ENCODE data around the gene MAP3K5. TPM values are rescaled to one million over a fixed set of nuclear protein-coding genes. Genes with fewer than 3 reads are reported as not detected.

MAP3K5 gene
- total RNA-seq, 2 experiments from 2014 or later, result 6.7 to 7.3 TPM

GRCh38 chr6:136769759-136770158 lies 22.5 kb downstream of the MAP3K5 start:
- Mint-ChIP-seq H3K9me3 (ENCODE audit: low read depth) (no peaks in the 10 kb centered on the region), H3K27me3 (no peaks in the 10 kb centered on the region), H3K27ac (no peak overlapping the region), H3K4me3 (no peak overlapping the region), H3K4me1 (peaks cover 63% of the 10 kb centered on the region), H3K36me3 (ENCODE audit: low read depth) (peaks cover 5% of the 10 kb centered on the region)
- ATAC-seq (no peak), DNase-seq (no peak)
- intact Hi-C loops (cut with DNase I, micrococcal nuclease), result no loop called here
- CTCF ChIA-PET, result no interaction called here
- POLR2A ChIA-PET, result no interaction called here

- Mint-ChIP-seq H3K9me3 (ENCODE audit: low read depth) (no peaks in the 10 kb centered on the region), H3K36me3 (ENCODE audit: low read depth) (peaks cover 2% of the 10 kb centered on the region), H3K27ac (no peak overlapping the region), H3K27me3 (no peaks in the 10 kb centered on the region), H3K4me1 (peaks cover 63% of the 10 kb centered on the region), H3K4me3 (no peak overlapping the region)
- DNase-seq (no peak), ATAC-seq (no peak)
- ChIA-PET CTCF (interaction anchor here (0.6 kb wide), 1 partner anchor 77 kb away, joined by 3 read pairs; no protein-coding TSS in a partner anchor), POLR2A (no interaction called here)
- intact Hi-C loops (cut with DNase I, micrococcal nuclease), result no loop called here
Observed at GRCh38 chr6:136769124-136769523, 23.2 kb downstream of the MAP3K5 start.

- CTCF ChIA-PET, result interaction anchor here (1.0 kb wide), 1 partner anchor 25 kb away, joined by 6 read pairs; the partner anchor contains the start of gene MAP3K5
- H3K36me3 Mint-ChIP-seq (ENCODE audit: low read depth), result no peaks in the 10 kb centered on the region
- peak overlapping the region; percentile 1 for H3K4me3 Mint-ChIP-seq
- intact Hi-C loops (cut with DNase I, micrococcal nuclease), result no loop called here
- peaks cover 64% of the 10 kb centered on the region for H3K4me1 Mint-ChIP-seq
- no peaks in the 10 kb centered on the region for H3K27me3 Mint-ChIP-seq
- DNase-seq, result no peak
- no peaks in the 10 kb centered on the region for H3K9me3 Mint-ChIP-seq (ENCODE audit: low read depth)
- no peak for ATAC-seq
- H3K27ac Mint-ChIP-seq, result peak overlapping the region; percentile 16
- POLR2A ChIA-PET, result no interaction called here
Observed at GRCh38 chr6:136767570-136768309, 24.5 kb downstream of the MAP3K5 start.

- Mint-ChIP-seq H3K4me3 (peak overlapping the region; percentile 1), H3K27ac (peak overlapping the region; percentile 16), H3K4me1 (peaks cover 64% of the 10 kb centered on the region), H3K27me3 (no peaks in the 10 kb centered on the region), H3K36me3 (ENCODE audit: low read depth) (no peaks in the 10 kb centered on the region), H3K9me3 (ENCODE audit: low read depth) (no peaks in the 10 kb centered on the region)
- ChIA-PET CTCF (interaction anchor here (1.0 kb wide), 1 partner anchor 25 kb away, joined by 6 read pairs; the partner anchor contains the start of gene MAP3K5), POLR2A (no interaction called here)
- no peak for DNase-seq
- intact Hi-C loops (cut with DNase I, micrococcal nuclease), result no loop called here
- no peak for ATAC-seq
Observed at GRCh38 chr6:136767103-136767502, 25.2 kb downstream of the MAP3K5 start.

DNA sequence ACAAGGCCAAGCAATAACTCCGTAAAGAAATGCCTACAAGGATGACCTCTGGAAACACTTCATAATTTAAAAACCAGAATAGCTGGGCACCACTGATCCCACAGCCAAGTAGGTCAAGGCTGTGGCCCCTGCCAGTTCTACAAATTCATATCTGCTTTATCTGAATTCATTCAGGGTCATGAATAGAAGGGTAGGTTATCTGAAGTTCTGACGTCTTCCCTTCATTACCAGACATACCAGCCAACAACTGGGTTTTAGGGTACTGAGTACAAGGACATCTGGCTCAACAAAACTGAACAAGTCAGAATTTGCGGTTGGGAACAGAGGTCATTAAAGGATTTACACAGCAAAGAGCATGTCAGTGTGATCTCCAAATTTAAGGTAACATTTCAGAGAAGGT lies 26.0 kb downstream of the MAP3K5 start:
- no peaks in the 10 kb centered on the region for H3K36me3 Mint-ChIP-seq (ENCODE audit: low read depth)
- no peaks in the 10 kb centered on the region for H3K27me3 Mint-ChIP-seq
- DNase-seq (no peak), ATAC-seq (no peak)
- no peaks in the 10 kb centered on the region for H3K9me3 Mint-ChIP-seq (ENCODE audit: low read depth)
- POLR2A ChIA-PET, result no interaction called here
- CTCF ChIA-PET, result interaction anchor here (6.9 kb wide), 1 partner anchor 25 kb away, joined by 53 read pairs; the partner anchor contains the start of gene MAP3K5
- no peak overlapping the region for H3K27ac Mint-ChIP-seq
- intact Hi-C loops (cut with DNase I, micrococcal nuclease), result no loop called here
- H3K4me1 Mint-ChIP-seq, result peaks cover 69% of the 10 kb centered on the region
- H3K4me3 Mint-ChIP-seq, result no peak overlapping the region

- CTCF ChIA-PET, result interaction anchor here (1.4 to 6.9 kb wide), 2 partner anchors 20 to 27 kb away, joined by 3 to 53 read pairs; partner anchors contain the start of gene MAP3K5
- ATAC-seq (peak; percentile 55), DNase-seq (no peak)
- peak overlapping the region; percentile 72 for H3K27ac Mint-ChIP-seq
- H3K4me1 Mint-ChIP-seq, result peaks cover 74% of the 10 kb centered on the region
- no peaks in the 10 kb centered on the region for H3K9me3 Mint-ChIP-seq (ENCODE audit: low read depth)
- intact Hi-C loops (cut with DNase I, micrococcal nuclease), result loop anchor here in 1 of 2 experiments (2.0 kb wide), 1 partner anchor 20 kb away; no protein-coding TSS in a partner anchor
- no peaks in the 10 kb centered on the region for H3K27me3 Mint-ChIP-seq
- no peak overlapping the region for H3K4me3 Mint-ChIP-seq
- H3K36me3 Mint-ChIP-seq (ENCODE audit: low read depth), result no peaks in the 10 kb centered on the region
- POLR2A ChIA-PET, result no interaction called here
Observed at GRCh38 chr6:136764517-136764993, 27.7 kb downstream of the MAP3K5 start.

- ATAC-seq (peak; percentile 25), DNase-seq (no peak)
- Mint-ChIP-seq H3K4me1 (peaks cover 71% of the 10 kb centered on the region), H3K27me3 (no peaks in the 10 kb centered on the region), H3K36me3 (ENCODE audit: low read depth) (no peaks in the 10 kb centered on the region), H3K27ac (peak overlapping the region; percentile 72), H3K4me3 (no peak overlapping the region), H3K9me3 (ENCODE audit: low read depth) (no peaks in the 10 kb centered on the region)
- intact Hi-C loops (cut with DNase I, micrococcal nuclease), result loop anchor here in 1 of 2 experiments (2.0 kb wide), 1 partner anchor 21 kb away; no protein-coding TSS in a partner anchor
- ChIA-PET CTCF (interaction anchor here (1.4 to 6.9 kb wide), 4 partner anchors 8 to 27 kb away, joined by 3 to 53 read pairs (median 6); partner anchors contain the start of gene MAP3K5), POLR2A (interaction anchor here (1.2 kb wide), 1 partner anchor 70 kb away, joined by 6 read pairs; no protein-coding TSS in a partner anchor)
Observed at GRCh38 chr6:136763716-136764516, 28.4 kb downstream of the MAP3K5 start.

DNA sequence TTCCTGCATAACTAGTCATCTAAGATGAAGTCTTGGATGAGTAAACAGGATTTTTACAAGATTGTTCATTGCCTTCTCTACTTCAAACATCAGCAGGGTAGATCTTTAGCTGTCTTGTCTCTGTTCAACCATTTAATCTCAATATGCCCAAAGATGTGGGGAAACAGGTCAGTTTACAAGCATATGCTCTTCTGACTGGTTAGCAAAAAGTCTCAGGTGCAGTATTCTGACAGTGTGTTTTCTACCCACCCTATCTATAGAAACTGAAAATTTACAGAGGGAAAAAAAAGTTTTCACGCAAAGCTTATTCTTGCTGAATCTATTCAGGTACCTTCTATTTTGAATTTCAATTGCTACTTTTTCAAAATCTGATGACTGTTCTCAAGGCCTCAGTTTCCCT lies 29.0 kb downstream of the MAP3K5 start:
- ATAC-seq (peak; percentile 12), DNase-seq (no peak)
- ChIA-PET CTCF (interaction anchor here (1.1 to 6.9 kb wide), 5 partner anchors 9 to 119 kb away, joined by 3 to 53 read pairs (median 6); partner anchors contain the start of gene MAP3K5), POLR2A (interaction anchor here (1.2 kb wide), 1 partner anchor 69 kb away, joined by 6 read pairs; no protein-coding TSS in a partner anchor)
- H3K4me3 Mint-ChIP-seq, result no peak overlapping the region
- H3K36me3 Mint-ChIP-seq (ENCODE audit: low read depth), result no peaks in the 10 kb centered on the region
- no peak overlapping the region for H3K27ac Mint-ChIP-seq
- no peaks in the 10 kb centered on the region for H3K9me3 Mint-ChIP-seq (ENCODE audit: low read depth)
- no peaks in the 10 kb centered on the region for H3K27me3 Mint-ChIP-seq
- intact Hi-C loops (cut with DNase I, micrococcal nuclease), result no loop called here
- peaks cover 69% of the 10 kb centered on the region for H3K4me1 Mint-ChIP-seq

- peaks cover 60% of the 10 kb centered on the region for H3K4me1 Mint-ChIP-seq
- DNase-seq (no peak), ATAC-seq (no peak)
- peak overlapping the region; percentile 18 for H3K4me3 Mint-ChIP-seq
- POLR2A ChIA-PET, result no interaction called here
- H3K27me3 Mint-ChIP-seq, result no peaks in the 10 kb centered on the region
- peak overlapping the region; percentile 35 for H3K27ac Mint-ChIP-seq
- no peaks in the 10 kb centered on the region for H3K9me3 Mint-ChIP-seq (ENCODE audit: low read depth)
- no peaks in the 10 kb centered on the region for H3K36me3 Mint-ChIP-seq (ENCODE audit: low read depth)
- intact Hi-C loops (cut with DNase I, micrococcal nuclease), result no loop called here
- CTCF ChIA-PET, result interaction anchor here (1.1 to 6.9 kb wide), 5 partner anchors 10 to 118 kb away, joined by 3 to 53 read pairs (median 6); partner anchors contain the start of gene MAP3K5
Observed at GRCh38 chr6:136762022-136762975, 30.0 kb downstream of the MAP3K5 start.

DNA sequence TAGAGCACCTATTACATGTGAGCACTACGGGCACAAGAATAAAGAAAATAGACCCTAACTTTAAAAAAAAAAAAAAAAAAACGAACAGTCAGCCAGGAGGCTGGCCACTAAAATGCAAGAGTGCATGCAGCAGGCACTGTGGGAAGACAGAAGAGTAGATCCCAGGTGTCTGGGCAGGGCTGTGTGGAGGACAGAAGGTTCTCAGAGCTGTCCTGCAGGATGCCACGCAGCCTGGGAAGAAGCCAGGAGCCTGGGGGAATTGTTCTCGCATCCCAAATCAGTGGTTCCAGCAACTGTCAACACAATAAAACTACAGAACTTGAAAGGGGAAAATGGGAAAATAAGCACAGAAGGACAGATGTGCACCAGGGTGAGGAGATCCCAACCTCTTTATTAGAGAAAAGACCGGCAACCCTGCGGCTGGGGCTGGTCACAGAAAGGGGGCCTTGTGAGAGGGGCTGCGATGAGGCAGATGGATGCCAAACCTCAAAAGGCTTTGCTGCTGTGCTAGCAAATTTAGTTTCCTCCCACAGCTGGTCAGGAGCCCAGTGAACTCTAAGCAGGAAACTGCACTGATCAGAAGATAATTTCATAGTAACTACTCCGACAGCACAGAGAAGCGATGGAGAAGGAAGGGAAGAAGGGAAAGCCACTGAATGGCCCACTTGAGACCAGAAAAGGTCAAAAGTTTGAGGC lies 30.9 kb downstream of the MAP3K5 start:
- Mint-ChIP-seq H3K27ac (peak overlapping the region; percentile 35), H3K4me1 (peaks cover 61% of the 10 kb centered on the region), H3K9me3 (ENCODE audit: low read depth) (no peaks in the 10 kb centered on the region), H3K27me3 (no peaks in the 10 kb centered on the region), H3K36me3 (ENCODE audit: low read depth) (no peaks in the 10 kb centered on the region), H3K4me3 (peak overlapping the region; percentile 18)
- DNase-seq, result peak; percentile 22
- CTCF ChIA-PET, result interaction anchor here (0.7 to 6.9 kb wide), 4 partner anchors 21 to 117 kb away, joined by 3 to 53 read pairs (median 4); partner anchors contain the start of gene MAP3K5
- POLR2A ChIA-PET, result no interaction called here
- ATAC-seq, result peak; percentile 28
- intact Hi-C loops (cut with DNase I, micrococcal nuclease), result no loop called here

Measured in activated CD4-positive, alpha-beta T cell treated with anti-CD3 and anti-CD28 coated beads for 36 hours (primary cell).